Activated CD8-positive, alpha-beta memory T cell treated with anti-CD3 and anti-CD28 coated beads, Interleukin-2, amount 50 U/mL, for 24 hours (primary cell): Measurements from ENCODE around the gene WBP2NL.
A peak's percentile ranks its signal among the peaks of the same experiment; 100 is the strongest.
"Not testable (repeated sequence)": the region's sequence is repeated elsewhere in the genome, so short reads cannot be mapped to it uniquely, and the experiment has no call there.

ENCODE experiments used
- DNase-seq: peaks from one replicate; pipeline ENCODE4 v3.0.0-alpha.2; 2020; ENCODE audit errors: extremely low read depth

WBP2NL gene

DNA sequence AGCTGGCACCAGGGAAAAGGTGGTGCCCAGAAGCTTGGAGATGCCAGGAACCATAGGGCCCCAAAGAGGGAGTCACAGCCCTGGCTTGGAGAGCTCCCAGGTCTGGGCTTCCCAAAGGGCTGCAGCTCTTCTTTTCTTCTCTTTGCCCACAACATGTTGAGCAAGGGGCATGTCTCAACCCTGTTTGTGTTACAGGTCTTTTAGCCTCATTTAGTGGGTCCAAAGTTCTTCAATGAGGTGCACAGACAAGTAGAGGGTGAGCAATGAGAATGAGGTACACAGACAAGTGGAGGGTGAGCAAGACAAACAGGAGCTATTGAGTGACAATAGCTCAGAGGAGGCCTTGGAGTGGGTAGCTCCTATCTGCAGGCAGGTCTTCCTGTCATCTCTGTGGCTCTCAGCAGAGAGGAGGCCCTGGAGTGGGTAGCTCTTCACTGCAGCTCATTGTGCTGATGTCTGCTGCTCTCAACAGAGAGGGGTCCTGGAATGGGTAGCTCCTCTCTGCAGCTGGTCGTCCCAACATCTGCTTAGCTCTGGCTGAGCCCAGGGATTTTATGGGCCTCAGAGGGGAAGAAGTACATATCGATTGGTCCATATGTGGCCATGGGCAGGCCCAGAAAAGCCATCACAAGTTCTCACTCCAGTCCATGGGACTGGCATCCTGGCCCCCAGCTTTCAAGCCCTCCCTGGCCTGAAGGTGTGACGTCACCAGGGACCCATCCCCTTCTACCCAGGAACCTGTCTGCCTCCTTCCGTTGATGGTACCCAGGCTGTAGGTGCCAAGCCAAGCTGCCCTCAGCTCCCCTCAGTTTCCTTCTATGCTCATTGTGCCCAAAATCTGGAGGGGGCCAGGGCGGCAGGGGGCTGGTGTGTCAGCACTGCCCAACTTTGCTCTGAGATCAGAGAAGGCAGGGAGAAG lies 34.9 kb downstream of the WBP2NL start:
- no peak for DNase-seq

GRCh38 chr22:42035256-42035655 lies 36.7 kb downstream of the WBP2NL start:
- no peak for DNase-seq

DNA sequence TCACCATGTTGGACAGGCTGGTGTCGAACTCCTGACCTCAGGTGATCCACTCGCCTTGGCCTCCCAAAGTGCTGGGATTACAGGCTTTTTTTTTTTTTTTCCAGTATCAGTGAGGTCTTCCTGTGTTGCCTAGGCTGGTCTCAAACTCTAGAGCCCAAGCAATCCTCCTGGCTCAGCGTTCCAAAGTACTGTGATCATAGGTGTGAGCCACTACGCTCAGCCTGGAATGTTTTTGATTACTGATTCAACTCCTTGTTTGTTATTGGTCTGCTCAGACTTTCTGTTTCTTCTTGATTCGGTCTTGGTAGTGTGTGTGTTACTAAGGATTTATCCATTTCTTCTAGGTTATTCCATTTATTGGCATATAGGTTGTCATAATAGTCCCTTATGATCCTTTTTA lies 40.7 kb downstream of the WBP2NL start:
- no peak for DNase-seq

DNA sequence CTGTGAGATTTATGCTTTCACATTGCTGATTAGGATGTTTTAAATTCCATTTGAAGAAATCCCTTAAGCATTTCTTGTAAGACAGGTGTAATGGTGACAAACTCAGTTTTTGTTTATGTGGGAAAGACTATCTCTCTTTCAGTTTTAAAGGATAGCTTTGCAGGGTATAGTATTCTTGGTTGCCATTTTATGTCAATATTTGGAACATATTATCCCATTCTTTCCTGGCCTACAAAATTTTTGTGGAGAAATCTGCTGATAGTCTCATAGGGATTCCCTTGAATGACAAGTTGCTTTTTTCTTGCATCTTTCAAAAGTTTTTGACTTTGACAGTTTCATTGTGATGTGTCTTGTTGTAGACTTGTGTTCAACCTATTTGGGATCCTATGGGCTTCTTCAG lies 43.2 kb downstream of the WBP2NL start:
- DNase-seq, result no peak

DNA sequence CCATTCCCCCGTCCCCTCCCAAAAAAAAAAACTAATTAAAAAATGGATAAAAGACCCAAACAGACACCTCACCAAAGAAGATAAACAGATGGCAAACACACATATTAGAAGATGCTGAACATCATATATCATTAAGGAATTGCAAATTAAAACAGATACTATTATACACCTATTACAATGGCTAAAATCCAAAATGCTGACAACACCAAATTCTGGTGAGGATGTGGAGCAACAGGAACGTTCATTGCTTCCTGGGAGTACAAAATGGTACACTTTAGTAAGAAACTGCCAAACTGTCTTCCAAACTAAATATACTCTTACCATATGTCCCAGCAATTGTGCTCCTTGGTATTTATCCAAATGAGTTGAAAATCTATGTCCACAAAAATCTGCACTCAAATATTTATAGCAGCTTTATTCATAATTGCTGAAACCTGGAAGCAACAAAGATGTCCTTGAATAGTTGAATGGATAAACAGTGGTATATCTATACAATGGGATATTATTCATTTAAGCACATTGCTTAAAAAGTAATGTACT lies 52.1 kb downstream of the WBP2NL start:
- no peak for DNase-seq

DNA sequence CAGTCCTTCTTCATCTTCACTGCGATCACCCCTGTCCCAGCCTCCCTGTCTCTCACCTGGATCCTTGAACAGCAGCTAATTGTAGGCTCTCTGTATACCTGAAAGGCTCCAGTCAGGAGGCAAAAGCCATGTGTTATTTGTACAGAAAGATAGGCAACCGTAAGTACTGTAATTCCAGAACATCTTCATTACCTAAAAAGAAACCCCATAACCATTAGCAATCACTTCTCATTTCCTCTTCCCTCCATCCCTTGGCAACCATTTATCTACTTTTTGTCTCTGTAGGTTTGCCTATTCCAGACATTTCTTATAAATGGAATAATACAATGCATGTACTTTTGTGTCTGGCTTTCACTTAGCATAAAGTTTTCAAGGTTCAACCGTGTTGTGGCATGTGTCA lies 54.2 kb downstream of the WBP2NL start:
- DNase-seq, result no peak

GRCh38 chr22:42056757-42057511 lies 58.3 kb downstream of the WBP2NL start:
- DNase-seq, result no peak

DNA sequence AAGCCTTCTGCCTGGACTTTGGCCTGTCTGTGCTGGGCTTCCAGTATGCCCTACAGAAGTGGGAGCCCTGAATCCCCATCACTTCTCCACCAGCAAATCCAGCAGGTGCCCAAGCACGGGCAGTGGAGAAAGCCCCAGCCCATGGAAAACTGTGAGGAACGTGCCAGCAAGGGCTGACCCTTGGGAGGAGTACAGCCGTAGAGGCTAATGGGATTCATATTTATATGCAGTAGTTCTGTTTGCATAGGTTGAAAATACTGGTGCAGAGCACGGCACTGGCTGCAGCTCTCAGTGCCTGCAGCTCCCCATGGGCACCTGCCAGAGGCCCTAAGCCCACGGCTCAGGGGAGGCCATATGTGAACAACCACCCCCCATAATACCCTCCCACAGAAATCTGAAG lies 61.9 kb downstream of the WBP2NL start:
- DNase-seq, result no peak

- DNase-seq, result no peak
Measured at GRCh38 chr22:42061041-42061440, 62.5 kb downstream of the WBP2NL start.

DNA sequence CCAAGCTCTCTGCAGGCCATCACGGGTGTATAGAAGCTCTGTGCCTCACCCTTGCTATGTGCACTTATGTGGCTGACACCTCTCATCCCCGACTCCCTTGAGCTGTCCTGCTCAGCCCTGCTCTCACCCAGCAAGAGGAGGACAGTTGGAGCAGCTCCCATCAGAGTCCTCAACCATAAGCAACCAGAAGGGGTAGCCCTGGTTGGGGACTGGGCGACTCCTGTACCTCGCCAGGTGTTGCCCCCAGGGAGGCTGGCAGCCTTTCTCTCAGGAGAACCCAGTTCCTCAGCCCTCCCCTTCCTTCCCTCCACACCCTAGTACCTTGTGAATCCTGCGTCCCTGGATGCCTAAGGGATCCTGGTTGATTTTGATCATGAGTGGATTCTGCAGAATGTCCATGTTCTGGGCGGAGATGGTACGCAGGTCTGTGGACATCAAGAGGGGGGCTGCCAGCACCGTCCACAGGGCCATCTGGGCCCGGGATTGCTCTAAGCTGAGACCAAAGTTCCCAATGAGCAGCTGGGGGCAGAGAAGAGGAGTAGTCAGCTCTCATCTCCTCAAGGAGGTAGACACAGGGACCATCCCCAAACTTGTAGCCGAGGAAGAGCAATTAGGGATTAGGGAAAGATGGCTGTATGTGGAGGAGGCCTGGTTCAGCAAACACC lies 64.0 kb downstream of the WBP2NL start:
- DNase-seq, result no peak

- no peak for DNase-seq
Measured at GRCh38 chr22:42064629-42065028, 66.0 kb downstream of the WBP2NL start.

- DNase-seq, result no peak
Measured at GRCh38 chr22:42065438-42066125, 67.0 kb downstream of the WBP2NL start.

DNA sequence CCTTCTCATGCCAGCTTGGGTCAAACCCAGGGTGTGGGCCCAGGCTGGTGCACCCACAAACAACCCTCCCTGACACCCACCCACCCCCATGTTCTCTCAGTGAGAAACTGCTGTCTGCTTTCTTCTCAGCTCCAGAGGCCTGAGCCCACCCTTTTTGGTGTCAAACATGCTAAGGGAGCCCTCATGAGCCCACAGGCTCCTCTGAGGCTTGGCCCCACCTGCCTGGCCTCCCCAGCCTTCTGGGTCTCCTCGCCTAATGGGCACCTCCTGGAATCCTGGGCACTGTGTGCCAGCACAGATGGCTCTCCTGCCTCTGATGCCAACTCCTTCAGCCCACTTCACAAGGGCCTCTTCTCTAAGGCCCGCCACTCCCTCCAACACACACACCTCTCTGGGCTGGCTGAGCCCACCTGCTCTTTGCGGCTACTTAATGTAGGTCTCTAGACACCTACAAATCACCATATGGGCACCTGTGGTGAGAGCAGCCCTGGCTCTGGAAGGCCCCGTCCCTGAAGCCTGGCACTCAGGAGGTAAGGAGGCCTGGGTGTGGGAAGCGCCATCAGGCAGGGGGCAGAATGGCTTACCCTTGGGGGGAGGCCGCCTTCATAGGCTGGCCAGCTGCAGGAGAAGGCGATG lies 67.7 kb downstream of the WBP2NL start:
- no peak for DNase-seq

- DNase-seq, result no peak
Measured at GRCh38 chr22:42066937-42067336, 68.3 kb downstream of the WBP2NL start.

DNA sequence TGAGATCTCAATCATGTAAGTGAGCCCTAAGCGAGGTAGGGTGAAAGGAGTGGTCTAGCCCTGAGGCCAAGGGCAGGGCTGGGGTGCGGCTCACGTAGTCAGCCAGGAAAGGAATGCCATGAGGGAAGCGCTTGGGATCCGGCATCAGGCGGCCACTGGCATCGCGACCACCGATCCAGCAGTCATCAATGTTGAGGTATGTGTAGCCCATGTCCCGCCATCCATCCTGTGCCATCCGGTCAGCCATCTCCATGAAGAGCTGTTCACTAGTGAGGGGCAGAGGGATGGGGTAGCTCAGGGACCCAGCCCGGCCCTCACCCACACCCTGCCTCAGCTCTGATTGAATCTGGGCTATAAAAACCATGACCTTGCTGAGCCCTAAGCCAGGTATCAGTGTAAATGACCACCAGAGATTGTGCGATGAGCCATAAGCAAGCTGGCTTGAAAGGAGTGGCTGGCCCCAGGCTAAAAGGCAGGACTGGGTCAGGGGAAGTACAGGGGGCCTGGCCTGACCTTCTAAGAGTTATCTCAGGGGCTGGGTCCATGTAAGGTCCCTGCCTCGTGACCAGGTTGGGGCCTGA lies 69.2 kb downstream of the WBP2NL start:
- no peak for DNase-seq

GRCh38 chr22:42068291-42068690 lies 69.7 kb downstream of the WBP2NL start:
- DNase-seq, result no peak

GRCh38 chr22:42069801-42070516 lies 71.4 kb downstream of the WBP2NL start:
- no peak for DNase-seq

- DNase-seq, result peak; percentile 87
Measured at GRCh38 chr22:42070517-42071422, 72.2 kb downstream of the WBP2NL start, which contains the start of gene NAGA. NAGA (minus strand) TSS chr22:42070812; CDS start chr22:42070297, 515 bp downstream.

GRCh38 chr22:42071508-42071907 lies 72.9 kb downstream of the WBP2NL start:
- DNase-seq, result not testable (repeated sequence)
